CD4-positive, alpha-beta T cell treated with Interleukin-1 beta for 1 hour (primary cell): Measurements from ENCODE around the gene FBRSL1.
A peak's percentile ranks its signal among the peaks of the same experiment; 100 is the strongest.
"Not testable (repeated sequence)": the region's sequence is repeated elsewhere in the genome, so short reads cannot be mapped to it uniquely, and the experiment has no call there.

Experiments
- DNase-seq, 2 donors: peaks; one replicate each; pipeline ENCODE4 v3.0.0-alpha.2; 2020 to 2022

Gene FBRSL1

DNA sequence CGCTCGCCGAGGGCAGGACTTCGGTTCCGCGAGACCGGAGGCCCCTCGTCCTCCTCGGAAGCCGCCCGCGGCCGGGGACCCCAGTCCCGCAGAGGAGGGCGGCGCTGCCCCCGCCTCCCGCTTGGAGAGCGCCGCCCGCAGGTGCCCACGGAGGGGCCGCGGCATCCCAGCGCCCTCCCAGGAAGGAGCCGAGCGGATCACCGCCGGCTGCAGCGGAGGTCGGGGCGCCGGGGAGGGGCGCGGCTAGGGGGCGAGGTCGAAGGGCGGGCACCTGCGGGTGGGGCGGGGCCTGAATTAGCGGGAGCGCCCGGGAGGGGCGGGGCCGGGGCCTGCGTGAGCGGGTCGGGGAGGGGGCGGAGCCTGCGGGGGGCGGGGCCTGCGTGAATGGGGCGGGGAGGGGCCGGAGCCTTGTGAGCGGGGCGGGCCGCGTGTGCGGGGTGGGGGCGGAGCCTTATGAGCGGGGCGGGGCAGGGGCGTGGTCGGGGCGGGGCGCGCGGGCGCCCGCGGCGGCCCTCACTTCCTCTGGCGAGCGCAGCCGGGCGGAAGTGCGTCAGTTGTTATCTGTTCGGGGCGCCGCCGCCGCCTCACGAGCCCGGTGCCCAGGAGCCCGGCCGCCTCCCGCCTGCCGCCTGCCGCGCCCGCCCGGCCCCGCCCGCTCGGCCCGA is at the start of gene FBRSL1:
TSS of gene FBRSL1 (plus strand) at position 550 of the 665 bp plus-strand sequence.
- peak; percentile 93 to 94 for DNase-seq

DNA sequence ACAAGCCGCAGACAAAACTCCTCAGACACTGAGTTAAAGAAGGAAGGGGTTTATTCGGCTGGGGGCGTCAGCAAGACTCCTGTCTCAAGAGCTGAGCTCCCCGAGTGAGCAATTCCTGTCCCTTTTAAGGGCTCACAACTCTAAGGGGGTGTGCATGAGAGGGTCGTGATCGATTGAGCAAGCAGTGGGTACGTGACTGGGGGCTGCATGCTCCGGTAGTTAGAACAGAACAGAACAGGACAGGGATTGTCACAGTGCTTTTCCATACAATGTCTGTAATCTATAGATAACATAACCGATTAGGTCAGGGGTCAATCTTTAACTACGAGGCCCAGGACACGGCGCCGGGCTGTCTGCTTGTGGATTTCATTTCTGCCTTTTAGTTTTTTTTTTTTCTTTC is 49.5 kb upstream of the FBRSL1 start:
- DNase-seq = not testable (repeated sequence)

DNA sequence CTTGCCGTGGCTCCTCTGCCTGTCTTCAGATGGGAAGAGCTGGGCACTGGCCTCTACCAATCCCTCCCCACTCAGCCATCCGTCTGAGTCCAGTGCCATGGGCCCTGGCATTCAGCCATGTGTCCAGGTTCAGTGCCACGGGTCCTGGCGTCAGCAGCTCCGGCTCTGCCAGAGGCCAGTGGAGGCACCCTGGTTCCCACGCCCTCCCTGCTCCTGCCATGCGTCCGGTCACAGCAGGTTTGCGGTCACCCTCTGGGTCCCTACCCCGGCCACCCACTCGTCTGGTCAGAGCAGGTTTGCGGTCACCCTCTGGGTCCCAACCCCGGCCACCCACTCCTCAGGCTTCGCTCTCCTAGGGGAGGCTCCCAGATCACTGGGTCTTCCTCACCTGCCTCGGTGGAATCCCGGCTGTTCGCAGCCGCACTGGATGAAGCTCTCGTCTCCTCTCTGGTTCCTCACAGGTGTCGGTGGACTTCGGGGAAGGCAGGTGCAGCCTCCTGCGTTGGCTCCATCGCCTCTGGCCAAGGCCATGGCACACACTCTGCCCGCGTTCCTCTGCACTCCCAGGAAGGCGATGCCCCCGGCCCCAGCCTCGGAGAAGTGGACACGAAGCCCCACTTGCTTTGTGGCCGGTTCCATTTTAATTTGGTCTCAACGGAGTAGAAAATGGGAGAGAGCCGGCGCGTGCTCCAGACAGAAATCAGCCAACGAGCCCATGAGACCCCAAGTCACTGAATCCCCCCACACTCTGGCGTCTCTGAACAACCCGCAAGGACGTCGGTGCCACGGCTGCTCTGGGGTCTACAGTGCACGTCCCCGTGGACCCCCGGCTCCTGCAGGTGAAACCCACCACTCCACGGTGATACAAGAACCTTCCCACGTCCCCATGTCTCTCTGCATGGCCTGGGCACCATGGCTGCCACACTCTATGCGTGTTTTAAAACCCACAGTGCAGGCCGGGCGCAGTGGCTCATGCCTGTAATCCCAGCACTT is 47.8 kb upstream of the FBRSL1 start:
- DNase-seq = no peak

DNA sequence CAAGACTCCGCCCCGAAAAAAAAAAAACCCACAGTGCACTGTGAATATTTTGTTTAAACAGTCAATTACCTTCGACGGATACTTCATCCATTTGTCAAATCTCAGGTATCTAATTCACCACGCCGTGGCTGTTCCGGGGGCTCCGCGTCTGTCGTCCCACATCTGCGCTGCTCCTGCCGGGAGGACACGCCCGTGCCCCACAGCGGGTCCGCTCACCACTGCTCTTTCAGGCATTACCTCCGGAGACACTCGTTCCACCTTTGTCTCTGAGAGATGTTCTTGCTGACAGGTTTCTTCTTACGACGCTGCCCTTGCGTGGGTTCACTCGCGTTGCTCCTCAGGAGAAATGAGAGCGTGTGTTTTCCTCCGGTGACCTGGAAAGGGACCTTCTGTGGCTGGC is 46.9 kb upstream of the FBRSL1 start:
- no peak for DNase-seq

DNA sequence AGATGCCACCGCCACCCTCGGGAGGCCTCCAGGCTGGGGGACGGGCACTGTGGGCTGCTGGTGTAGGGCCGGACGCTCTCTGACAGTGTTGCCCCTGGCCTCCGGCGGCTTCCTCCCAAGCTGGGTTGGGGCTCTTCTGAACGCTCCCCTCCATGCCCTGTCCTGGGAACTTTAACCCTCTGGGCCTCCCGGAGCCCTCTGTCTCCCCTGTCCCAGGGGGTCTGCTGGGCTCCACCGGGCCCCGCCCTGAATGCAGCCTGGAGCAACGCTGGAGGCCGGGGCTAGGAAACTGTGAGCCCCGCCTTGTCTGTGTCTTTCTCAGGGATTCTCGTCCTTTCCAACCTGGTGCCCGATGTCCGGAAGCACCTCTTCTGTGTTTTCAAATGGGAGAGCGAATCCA is 45.7 kb upstream of the FBRSL1 start:
- no peak for DNase-seq

DNA sequence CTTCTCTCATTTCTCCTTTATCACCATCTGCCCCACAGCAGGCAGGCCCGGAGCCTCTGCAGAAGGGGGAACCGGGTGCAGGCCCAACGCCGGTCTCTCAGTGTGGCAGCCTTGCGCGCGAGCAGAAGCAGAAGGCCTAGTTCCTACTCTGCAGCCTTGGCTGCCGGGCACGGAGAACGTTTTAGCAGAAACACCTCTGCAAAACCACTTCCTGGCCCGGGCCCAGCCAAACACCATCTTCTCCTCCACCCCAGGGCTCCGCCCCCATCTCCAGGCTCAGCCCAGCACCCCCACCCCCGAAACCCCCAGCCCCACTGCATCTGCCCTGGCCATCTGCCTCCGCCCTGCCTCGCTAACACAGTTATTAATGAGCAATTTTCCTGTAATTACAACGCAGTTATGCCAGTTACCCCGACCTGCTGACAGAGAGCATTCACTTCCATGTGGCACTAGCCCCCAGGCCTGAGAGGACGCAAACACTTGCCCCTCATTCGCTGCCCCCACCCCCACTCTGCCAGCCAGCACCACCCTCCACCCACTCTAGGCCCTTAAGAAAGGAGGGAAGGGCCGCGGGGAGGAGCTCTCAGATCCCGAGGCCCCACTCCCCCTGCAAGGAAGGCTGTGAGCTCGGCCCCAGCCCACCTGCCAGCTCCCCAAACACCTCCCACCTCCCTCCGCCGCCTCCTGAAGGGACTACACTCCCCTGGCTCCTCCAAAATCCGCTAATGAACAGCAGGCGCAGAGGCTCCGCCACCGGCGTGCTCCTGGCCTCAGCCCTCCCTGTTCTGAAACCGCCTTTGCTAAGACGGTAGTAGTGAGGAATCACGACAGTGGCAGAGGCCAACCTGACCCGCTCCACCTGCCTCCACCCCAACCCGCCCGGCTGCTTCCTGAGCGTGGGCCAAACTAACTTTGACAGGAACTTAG is 44.7 kb upstream of the FBRSL1 start:
- DNase-seq = peak; percentile 84 to 90

DNA sequence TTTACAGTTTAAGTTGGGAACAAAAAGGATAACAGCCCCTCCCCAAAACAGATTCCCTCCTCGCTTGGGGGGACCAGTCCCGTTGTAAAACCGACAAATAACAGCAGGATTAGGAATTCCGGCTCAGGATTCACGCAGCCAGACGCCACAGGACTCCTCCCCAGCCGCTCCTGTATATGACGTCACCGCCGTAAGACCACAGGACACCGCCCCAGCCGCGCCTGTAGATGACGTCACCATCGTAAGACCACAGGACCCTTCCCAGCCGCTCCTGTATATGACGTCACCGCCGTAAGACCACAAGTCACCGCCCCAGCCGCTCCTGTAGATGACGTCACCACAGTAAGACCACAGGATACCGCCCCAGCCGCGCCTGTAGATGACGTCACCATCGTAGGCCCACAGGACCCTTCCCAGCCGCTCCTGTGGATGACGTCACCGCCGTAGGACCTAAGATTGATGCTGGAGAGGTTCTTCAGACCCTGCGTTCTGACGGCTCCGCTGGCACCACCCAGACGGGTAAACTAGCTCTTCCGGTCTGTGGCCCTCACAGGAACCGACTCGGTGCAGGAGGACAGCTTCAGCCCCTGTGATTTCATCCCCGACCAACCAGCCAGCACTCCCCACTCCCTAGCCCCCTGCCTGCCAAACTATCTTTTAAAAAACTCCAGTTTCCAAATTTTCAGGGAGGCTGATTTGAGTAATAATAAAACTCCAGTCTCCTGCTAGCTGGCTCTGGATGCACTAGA is 43.9 kb upstream of the FBRSL1 start:
- peak; percentile 84 to 91 for DNase-seq

DNA sequence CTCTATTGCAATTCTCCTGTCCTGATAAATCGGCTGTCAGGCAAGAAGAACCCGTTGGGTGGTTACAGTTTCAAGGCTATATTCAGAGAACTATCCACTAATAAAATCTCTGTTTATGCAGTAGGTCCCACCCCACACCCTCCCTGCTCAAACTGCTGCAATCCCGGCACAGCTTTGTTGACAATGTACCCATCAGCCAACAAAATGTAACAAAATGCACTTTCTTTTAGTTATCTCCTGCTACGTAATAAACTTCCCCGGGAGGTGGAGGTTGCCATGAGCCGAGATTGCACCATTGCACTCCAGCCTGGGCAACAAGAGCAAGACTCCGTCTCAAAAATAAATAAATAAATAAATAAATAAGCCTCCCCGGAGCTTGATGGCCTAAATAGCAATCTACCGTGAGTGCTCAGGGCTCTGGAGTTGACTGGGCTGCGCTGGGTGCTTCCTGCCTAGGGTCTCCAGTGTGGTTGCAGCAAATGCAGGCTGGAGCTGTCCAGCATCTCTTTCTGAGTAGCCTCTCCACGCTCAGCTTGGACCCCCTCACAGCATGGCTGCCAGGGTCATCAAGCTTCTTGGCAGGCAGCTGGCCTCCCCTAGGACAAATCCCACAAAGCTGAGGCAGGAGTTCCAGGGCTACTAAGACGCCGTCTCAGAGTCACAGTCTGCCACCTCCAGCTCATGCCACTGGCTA is 43.2 kb upstream of the FBRSL1 start:
- DNase-seq = no peak

DNA sequence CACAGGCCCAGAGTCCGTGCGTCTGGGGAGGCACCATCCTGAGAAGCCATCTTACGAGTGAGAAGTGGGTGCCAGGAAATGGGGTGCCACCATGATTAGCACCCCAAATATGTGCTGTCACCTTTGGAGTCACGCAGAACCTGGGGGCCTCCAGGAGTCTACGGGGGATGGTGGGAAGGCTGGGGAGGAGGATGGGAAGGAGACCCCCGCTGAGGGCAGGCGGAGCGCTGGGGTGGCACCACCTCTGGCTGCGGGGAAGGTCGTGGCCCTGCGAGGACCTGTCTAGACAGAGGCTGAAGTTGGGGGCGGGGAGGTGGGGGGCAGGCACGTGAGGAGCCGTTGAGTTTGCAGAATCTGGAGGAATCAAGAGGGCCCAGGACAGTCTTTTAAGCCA is 42.6 kb upstream of the FBRSL1 start:
- no peak for DNase-seq

DNA sequence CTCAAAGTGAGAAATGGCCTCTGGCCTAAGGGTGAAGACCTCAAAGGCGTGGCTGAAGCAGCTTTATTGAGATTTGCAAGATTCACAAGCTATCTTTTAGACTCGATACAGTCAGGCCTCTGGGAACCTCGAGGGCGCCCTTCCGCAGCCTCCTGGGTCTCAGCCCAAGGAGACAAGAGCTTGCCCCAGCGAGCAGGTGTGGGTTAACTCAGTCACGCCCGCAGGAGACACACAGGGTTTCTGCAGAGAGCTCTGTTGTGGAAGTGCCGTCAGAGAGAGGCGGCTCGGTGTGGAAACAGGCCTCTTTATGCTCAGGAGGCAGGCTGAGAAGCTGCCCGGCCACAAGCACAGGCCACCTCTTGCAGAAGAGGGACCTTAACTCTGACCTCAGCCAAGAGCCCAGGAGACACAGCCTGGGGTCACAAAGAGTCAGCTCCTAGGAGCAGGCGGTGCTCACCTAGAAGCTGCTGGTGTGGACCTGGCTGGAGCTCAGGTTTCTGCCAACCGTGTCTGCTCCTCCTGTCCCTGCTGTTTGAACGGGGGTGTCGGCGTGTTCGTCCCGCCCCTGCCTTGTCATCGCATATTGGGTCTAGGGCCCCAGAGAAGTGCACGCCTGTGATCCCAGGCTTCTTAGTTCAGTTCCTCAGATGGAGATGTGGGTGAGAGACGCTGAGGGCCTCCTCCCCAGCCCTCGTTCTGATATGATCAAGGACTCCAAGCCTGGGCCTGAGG is 42.1 kb upstream of the FBRSL1 start:
- no peak for DNase-seq

DNA sequence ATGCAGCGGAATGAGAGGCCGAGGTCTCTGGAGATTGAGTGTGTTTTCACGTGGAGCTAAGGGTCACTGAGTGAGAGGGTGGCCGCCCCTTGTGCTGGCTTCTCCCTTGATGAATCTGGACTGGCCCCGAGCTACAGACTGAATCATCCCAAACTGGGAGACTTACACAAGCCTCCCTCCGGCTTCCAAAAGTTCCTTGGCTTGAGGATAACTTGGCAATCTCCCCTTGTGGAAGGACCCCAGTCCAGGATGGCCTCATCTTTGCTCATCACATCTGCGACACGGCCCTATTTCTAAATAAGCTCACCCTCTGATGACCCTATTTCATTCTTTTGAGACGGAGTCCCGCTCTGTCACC is 41.5 kb upstream of the FBRSL1 start:
- DNase-seq = no peak

DNA sequence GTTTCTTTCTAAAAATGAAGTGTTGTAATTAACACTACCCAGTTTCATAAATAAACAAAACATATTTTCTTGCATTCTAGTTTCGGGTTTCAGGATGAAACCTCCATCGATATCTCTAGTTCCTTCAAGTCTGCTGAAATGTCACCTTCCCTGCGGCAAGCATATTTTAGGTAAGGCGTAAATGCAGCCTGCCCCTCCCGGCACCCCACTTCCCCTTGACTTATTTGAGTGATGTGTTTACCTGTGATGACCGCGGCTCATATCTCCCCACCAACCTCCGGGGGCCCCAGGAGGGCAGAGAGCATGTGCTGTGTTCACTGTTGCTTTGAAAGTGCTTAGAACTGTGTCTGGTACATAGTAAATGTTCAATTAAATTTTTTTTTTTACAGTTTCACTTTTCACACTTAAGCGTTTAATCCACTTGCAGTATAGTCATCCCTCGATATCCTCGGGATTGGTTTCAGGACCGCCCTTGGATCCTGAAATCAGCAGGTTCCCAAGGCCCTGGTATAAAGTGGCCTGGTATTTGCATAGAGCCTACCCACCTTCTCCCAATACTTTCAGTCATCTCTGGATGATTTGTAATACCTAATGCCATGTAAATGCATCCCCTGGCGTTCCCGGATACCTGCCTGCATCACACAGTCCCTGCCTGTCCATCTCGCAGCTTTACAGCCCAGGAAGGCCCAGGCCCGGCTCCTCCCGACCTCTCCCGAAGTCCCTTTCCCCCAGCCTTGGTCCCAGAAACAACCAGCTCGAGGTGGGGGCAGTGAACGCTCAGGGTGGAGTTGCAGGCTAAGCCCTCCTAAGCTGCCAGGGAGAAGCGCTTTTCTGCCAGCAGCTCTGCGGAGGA is 40.2 kb upstream of the FBRSL1 start:
- DNase-seq = peak in 1 of 2 donors; percentile 73

DNA sequence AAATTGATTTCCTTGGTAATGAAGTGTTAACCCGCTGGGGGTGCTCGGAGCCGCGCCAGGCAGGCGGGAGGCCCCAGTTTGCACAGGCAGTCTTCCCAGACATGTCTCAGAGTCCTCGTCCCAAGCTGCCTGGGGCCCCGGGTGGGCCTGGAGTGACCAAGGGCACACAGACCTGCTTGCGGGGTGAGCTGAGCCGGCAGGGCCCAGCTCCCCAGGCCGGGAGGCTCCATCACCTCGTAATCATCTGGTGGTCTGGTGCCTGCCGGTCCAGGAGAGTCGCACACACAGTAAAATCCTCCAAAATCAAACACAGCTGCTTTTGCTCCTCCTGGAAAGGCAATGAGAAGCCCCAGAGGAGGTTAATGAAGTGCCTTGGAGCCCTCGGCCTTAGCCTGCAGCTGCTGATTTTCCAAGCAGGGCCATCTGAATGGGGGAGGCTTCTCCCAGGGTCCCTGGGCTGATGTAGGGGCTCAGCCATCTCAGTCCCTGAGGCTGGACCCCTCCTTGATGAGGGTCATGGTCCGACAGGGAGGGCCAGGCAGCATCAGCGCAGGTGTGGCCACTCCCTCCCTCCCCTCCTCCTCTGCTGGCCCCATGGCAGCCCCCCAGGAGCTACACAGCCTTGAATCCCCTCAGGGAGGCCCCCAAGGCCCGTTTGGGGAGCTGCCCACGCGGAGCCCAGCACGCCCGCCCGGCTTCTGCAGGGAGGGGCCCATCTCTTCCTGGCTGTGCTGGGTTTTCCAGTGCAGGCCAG is 39.4 kb upstream of the FBRSL1 start:
- no peak for DNase-seq

DNA sequence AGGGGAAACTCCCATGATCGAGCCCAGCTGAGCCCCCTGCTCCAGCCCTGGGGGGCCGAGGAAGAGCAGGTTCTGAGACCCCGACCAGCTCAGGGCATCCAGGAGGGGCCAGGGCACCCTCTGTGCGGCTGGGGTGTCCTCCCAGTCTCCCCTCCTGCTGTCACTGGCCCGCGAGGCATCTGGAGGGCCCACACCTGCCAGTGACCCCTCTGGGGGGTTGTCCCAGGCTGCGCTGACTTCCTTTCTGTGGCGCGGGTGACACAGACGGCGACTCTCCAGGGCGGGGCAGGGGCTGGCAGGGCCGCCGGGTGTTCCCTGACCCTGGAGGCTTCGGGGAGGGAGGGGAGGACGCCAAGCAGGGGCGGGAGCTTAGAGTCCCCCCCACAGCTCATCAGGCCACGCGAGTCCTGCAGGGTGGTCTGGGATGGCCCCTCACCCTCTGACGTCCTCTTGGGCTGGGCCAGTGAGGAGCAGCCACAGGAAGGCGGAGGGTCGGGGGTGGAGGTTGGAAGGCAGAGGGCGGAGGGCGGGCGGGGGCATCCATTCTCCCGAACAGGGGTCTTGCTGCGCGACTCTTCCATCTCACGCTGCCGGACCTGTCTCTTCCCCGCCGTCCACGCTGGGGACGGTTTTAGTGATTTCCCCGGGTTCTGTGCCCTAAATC is 38.6 kb upstream of the FBRSL1 start:
- peak in 1 of 2 donors; percentile 53 for DNase-seq

DNA sequence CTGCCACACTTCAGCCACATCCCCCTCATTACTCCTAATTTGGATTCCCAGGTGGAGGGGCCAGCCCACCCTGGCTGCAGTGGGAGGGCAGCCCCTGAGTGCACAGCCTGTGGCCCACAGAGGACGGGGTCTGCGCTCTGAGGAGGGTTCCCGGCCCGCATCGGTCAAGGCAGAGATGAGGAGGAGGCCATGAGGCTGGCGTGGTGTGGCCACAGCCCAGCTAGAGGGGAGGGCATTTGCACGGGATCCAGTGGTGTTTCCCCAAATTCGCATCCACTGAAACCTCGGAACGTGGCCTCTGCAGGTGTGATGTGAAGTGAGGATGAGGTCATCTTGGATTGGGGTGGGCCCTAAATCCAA is 38.1 kb upstream of the FBRSL1 start:
- no peak for DNase-seq

DNA sequence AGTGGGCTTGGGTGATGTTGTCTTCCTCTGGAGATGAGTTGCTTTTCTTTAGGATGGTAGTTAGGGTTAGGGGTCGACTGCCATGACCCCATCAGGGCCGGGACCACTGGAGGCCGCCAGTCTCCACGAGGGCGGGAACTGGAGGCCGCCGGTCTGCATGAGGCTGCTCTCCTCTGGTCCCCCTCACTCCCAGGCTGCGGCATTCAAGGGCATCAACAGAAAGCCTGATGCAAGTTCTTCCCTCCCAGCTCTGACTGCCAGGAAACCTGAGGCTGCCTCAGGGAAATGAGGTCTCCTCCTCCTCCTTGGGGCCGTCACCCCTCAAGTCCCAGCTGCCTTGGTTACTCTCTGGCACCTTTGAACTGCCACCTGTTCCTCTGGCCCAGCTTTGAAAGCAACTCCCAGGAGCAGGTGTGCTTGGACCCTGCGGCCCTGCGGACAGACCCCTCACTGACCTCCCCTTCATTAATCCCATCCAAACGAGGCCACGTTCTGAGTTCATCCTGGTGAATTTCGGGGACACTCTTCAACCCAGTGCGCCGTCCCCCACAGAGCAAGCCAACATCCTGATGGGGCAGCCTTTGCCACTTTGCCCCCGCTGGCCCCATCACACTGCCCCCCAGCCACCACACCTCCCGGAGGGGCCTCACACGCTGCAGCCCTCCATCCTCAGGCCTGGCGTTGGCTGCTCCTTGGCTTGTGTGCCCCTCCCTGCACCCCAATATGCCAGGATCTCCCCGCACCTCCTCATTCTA is 37.2 kb upstream of the FBRSL1 start:
- no peak for DNase-seq

DNA sequence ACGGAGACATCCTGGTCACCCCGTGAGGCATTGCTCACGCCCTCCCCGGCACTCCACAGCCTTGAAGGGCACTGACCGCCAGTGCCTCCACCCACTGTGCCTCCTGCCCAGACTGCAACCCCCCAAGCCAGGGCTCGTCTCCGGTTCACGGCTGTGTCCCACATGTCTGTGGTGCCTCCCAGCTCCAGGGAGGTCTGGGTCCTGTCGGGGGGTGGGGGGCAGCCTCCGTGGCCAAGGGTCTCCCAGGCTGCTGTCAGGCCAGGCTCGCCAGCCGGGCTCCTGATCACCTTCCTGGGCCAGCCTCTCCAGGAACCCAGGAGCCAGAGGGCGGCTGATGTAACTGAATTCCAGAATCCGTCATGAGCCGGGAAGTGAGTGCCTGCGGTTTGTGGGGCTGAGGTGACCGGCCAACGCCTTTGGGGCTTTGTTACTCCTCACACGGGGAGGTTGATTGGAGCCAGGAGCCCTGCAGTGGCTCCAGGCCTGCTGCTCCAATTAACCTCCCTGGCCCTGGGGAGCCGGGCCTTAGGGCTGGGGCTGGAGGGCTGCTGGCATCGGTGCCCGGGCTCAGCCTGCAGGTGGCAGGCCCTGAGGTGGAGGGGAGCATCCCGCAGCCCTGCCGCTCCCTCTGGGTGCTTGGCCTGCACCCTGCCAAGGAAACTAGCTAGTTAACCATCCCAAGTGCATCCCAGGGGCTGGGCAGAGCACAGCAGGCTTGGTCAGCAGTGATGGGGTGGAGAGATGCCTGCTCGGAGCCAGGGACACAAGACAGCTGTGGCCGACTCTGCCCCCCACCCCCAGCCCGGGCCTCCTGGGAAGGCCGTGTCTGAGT is 36.4 kb upstream of the FBRSL1 start:
- no peak for DNase-seq
